Activated T-helper 17 cell treated with anti-CD3 and anti-CD28 coated beads, Interleukin-2, amount 50 U/mL, for 72 hours (primary cell): Measurements from ENCODE around the gene KLHDC7A. TPM values are rescaled to one million over a fixed set of nuclear protein-coding genes. Genes with fewer than 3 reads are reported as not detected.

Experiments used
- ATAC-seq: fragments of 150-1000 bp; cut with Tn5 transposase; replicated peaks from 2 replicates; pipeline ENCODE4 v1.10.0; 2021; ENCODE audit warnings: mild to moderate bottlenecking, moderate library complexity
- H3K27ac Mint-ChIP-seq: one replicate; pipeline ENCODE4 v1.8.0; 2022; ENCODE audit warnings: mixed read lengths
- H3K27me3 Mint-ChIP-seq: one replicate; pipeline ENCODE4 v1.8.0; 2022; ENCODE audit warnings: mixed read lengths
- H3K36me3 Mint-ChIP-seq: one replicate; pipeline ENCODE4 v1.8.0; 2022; ENCODE audit warnings: low read depth, mild to moderate bottlenecking, mixed read lengths
- H3K4me1 Mint-ChIP-seq: one replicate; pipeline ENCODE4 v1.8.0; 2022; ENCODE audit warnings: mixed read lengths
- H3K4me3 Mint-ChIP-seq: one replicate; pipeline ENCODE4 v1.8.0; 2022; ENCODE audit warnings: mild to moderate bottlenecking, mixed read lengths
- H3K9me3 Mint-ChIP-seq: one replicate; pipeline ENCODE4 v1.8.0; 2022; ENCODE audit warnings: mixed read lengths
- total RNA-seq, 2 donors: library from RNA; stranded (reverse); gene quantifications; one replicate each; pipeline ENCODE4 v1.2.3, GENCODE V29; 2022

KLHDC7A gene
- total RNA-seq, 2 donors from 2014 or later, result not detected

DNA sequence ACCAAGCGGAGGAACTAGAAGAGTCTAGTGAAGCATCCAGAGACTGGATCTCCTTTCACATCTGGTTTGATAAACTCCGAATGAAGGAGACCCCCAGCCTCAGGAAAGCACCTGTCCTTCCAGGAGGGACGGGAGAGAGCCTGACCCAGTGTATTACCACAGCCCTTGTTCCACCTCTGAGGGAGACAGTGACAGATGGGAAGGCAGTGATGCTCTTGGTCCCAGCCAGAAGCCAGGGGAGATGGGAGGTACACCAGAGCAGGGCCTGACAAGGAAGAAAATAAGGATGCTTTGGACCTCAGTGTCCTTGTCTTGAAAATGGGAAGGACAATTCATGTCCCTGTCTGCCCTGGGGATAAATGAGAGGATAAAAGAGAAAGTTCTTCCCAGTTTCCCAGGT is 3.5 kb downstream of the KLHDC7A start:
- H3K9me3 Mint-ChIP-seq, result no peaks in the 10 kb centered on the region
- no peaks in the 10 kb centered on the region for H3K4me1 Mint-ChIP-seq
- H3K27me3 Mint-ChIP-seq, result peaks cover 9% of the 10 kb centered on the region

DNA sequence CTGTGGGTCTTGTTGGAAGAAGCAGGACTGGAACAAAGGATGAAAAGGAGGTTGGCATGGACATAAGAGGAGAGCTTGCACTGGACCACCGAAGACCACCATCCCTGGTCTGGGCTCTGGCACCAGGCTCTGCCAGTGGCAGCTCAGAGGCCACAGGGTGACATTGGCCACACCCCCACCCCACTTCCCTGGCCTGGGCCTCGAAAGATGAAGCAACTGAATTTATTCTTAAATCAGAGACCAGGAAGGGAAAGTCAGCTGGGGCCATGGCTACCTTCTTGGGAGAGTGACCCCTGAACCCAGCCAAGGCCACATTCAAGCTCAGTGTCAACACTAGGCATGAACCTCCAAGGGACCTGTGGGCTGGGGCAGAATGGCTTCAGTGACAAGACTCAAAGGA is 4.0 kb downstream of the KLHDC7A start:
- no peak overlapping the region for H3K27ac Mint-ChIP-seq
- no peaks in the 10 kb centered on the region for H3K4me1 Mint-ChIP-seq
- H3K36me3 Mint-ChIP-seq, result no peaks in the 10 kb centered on the region
- peaks cover 13% of the 10 kb centered on the region for H3K27me3 Mint-ChIP-seq
- ATAC-seq, result no peak
- no peak overlapping the region for H3K4me3 Mint-ChIP-seq
- no peaks in the 10 kb centered on the region for H3K9me3 Mint-ChIP-seq

More for the DNA sequence above, 3.5 kb downstream of the KLHDC7A start:
- Mint-ChIP-seq H3K27ac (no peak overlapping the region), H3K36me3 (no peaks in the 10 kb centered on the region), H3K4me3 (no peak overlapping the region)
- no peak for ATAC-seq

DNA sequence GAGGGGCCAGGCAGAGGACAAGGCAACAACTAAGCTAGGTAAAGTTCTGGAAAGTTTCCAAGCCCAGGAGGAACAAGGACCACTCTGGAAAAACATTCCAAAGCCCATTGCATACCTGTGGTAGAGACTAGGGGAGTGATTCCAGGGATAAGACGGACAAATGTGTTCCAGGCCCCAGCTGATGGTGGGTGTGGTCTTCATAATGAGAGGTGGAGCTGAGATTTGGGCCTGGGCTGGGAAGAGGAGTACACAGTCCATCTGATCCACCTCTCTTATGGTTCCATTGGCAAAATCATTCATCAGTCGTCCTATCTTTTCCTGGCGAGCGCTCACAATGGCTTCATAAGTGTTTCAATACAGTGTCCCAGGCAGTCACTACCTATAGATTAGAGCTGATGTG is 4.5 kb downstream of the KLHDC7A start:
- Mint-ChIP-seq H3K27me3 (peaks cover 14% of the 10 kb centered on the region), H3K4me1 (no peaks in the 10 kb centered on the region), H3K9me3 (no peaks in the 10 kb centered on the region), H3K27ac (no peak overlapping the region), H3K36me3 (no peaks in the 10 kb centered on the region), H3K4me3 (no peak overlapping the region)
- ATAC-seq, result no peak

DNA sequence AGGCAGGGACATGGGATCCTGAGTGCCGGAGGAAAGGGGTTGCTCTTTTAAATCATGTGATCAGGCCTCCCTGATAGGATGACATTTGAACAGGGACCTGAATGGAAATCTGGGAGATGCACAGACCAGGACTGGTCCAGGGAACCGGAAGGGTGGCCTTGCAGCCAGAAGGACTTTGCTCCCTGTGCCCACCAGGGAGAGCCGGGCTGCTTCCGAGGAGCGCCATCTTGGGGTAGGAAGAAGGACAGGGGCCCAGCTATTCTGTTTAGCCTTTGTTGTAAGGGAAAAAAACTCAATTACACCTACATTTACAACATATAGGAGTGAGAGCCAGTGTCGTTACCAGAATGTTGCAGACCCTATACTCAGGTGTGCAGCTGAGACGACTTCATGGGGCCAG is 5.5 kb downstream of the KLHDC7A start:
- Mint-ChIP-seq H3K4me1 (no peaks in the 10 kb centered on the region), H3K27ac (no peak overlapping the region), H3K4me3 (no peak overlapping the region), H3K27me3 (peaks cover 17% of the 10 kb centered on the region), H3K9me3 (no peaks in the 10 kb centered on the region), H3K36me3 (no peaks in the 10 kb centered on the region)
- ATAC-seq, result no peak

DNA sequence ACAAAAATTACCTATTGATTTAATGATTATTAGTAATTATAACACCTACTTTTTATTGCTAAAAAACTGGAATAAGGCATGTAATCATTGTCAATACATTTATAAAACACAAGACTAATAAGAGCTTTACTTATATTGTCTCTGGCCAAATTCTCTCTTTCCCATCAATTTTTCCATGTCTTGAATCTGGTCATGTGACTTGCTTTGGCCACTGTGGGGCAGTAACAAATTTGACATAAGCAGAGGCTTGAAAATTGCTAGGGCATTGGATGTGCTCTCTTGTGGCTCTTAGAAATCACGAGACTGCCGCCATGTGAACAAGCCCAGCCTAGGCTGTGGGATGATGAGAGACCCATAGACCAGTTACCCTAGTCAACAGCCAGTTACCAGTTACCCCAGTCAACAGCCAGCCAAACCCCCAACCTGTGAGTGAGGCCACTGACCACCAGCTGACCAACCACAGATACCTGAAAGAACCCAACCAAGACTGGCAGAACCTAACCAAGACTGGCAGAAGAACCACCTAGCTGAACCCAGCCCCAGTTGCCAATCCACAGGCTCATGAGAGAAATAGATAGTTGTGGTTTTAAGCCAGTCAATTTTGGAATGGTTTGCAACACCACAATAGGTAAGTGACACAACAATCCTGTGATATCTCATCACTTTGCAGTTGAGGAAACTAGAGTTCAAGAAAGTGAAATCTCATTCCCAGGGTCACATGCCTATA is 8.8 kb downstream of the KLHDC7A start:
- H3K9me3 Mint-ChIP-seq, result no peaks in the 10 kb centered on the region

DNA sequence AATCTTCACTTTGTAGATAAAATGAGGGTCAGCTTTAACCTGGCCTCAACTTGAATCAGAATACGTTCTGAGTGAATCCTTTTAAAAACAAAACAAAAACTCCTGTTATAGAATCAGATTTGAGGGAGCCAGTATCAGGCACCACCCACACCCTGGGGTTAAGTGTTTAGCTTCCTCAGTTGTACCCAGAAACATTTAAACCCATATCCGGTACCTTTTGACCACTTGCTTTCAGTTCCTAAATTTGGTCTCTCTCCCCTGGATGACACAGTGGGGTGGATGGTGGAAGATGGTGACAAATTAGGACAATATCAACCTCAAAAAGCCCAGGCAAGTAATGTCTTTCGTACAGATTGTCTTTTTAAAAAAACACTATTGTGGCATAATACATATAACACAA is 10.4 kb downstream of the KLHDC7A start:
- H3K36me3 Mint-ChIP-seq, result no peaks in the 10 kb centered on the region
- no peak overlapping the region for H3K27ac Mint-ChIP-seq
- no peaks in the 10 kb centered on the region for H3K9me3 Mint-ChIP-seq
- H3K4me3 Mint-ChIP-seq, result no peak overlapping the region
- H3K4me1 Mint-ChIP-seq, result no peaks in the 10 kb centered on the region
- peaks cover 27% of the 10 kb centered on the region for H3K27me3 Mint-ChIP-seq
- ATAC-seq, result peak; percentile 24

More for the DNA sequence above, 8.8 kb downstream of the KLHDC7A start:
- H3K4me1 Mint-ChIP-seq, result no peaks in the 10 kb centered on the region
- H3K4me3 Mint-ChIP-seq, result no peak overlapping the region
- no peak overlapping the region for H3K27ac Mint-ChIP-seq
- H3K36me3 Mint-ChIP-seq, result no peaks in the 10 kb centered on the region
- H3K27me3 Mint-ChIP-seq, result peaks cover 25% of the 10 kb centered on the region
- ATAC-seq, result no peak

DNA sequence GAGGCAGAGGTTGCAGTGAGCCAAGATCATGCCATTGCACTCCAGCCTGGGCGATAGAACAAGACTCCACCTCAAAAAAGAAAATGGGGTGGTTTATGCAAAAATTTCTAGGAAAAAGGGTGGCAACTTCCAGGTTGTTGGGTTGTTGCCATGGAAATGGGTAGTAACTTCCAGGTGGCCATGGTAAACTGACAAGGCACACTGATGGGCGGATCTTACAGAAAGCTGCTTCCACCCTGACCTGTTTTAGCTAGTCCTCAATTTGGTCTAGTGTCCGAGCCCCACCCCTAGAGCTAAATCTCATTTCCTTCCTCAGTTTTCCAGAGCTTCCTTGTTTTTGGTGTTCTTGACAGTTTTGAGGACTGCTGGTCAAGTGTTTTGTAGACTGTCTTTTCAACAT is 13.6 kb downstream of the KLHDC7A start:
- Mint-ChIP-seq H3K9me3 (no peaks in the 10 kb centered on the region), H3K27me3 (peaks cover 35% of the 10 kb centered on the region), H3K4me1 (no peaks in the 10 kb centered on the region), H3K27ac (no peak overlapping the region), H3K4me3 (no peak overlapping the region), H3K36me3 (no peaks in the 10 kb centered on the region)
- ATAC-seq, result no peak

DNA sequence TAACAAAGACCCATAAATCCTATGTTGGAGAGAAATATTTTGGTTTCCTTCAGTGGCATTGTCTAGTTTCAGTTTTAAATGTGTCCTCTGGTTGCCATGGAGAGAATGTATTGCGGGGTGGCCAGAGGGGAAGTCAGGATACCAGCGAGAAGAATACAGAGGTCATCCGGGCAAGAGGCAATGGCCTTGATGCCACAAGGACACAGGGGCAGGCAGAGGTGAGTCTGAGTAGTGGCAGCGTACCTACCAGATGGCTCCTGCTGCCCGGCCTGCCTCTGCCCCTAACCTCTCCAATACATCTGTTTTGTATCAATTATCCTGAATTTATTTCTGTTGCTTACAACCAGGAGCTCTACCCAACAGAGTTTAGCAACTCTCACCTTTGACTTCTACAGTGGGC is 14.9 kb downstream of the KLHDC7A start:
- H3K36me3 Mint-ChIP-seq, result no peaks in the 10 kb centered on the region
- H3K4me3 Mint-ChIP-seq, result no peak overlapping the region
- H3K27me3 Mint-ChIP-seq, result peaks cover 39% of the 10 kb centered on the region
- H3K27ac Mint-ChIP-seq, result no peak overlapping the region
- no peaks in the 10 kb centered on the region for H3K9me3 Mint-ChIP-seq
- ATAC-seq, result no peak
- H3K4me1 Mint-ChIP-seq, result no peaks in the 10 kb centered on the region

DNA sequence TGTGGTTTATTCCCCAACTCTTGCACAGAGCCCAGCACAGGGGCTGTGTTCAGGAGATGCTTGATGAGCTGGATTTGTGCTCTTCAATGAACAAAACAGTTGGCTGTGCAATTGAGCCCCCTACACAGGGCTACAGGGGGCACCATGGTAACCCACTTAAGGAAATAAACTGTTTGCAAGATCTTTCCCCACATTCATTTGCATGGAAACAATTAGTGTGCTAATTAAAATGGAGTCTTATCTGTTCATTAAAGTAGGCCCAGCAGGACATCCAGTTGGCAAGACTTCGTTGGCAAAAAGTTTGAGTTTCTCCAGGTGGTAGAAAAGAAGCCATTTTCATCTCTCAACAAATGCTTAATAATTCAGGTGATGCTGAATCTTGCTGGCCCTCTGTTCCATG is 15.3 kb downstream of the KLHDC7A start:
- no peaks in the 10 kb centered on the region for H3K36me3 Mint-ChIP-seq
- peaks cover 41% of the 10 kb centered on the region for H3K27me3 Mint-ChIP-seq
- no peak overlapping the region for H3K4me3 Mint-ChIP-seq
- no peaks in the 10 kb centered on the region for H3K9me3 Mint-ChIP-seq
- H3K27ac Mint-ChIP-seq, result no peak overlapping the region
- ATAC-seq, result no peak
- no peaks in the 10 kb centered on the region for H3K4me1 Mint-ChIP-seq

DNA sequence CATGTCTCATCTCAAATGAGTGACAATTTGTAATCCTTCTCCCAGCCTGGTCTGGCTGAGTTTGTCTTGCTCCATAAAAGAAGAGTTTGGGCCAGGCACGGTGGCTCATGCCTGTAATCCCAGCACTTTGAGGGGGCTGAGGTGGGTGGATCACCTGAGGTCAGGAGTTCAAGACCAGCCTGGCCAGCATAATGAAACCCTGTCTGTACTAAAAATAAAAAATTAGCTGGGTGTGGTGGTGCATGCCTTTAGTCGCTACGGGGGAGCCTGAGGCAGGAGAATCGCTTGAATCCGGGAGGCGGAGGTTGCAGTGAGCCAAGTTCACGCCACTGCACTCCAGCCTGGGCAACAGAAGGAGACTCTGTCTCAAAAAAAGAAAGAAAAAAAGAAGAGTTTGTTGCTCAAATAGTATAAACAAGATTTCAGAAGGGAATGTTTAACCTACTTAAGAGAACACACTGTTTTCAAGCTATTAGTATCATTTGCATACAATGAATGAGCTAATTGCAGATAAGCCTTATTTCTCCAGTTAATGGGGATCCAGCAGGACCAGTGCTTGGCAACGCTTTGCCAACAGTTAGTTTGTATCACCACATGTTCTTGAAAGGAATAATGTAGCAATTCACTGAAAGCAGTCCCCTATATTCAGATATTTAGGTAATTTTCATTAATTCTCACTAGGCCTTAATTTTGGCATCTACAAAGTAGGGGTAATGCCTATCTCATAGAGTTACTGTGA is 15.9 kb downstream of the KLHDC7A start:
- no peak overlapping the region for H3K4me3 Mint-ChIP-seq

DNA sequence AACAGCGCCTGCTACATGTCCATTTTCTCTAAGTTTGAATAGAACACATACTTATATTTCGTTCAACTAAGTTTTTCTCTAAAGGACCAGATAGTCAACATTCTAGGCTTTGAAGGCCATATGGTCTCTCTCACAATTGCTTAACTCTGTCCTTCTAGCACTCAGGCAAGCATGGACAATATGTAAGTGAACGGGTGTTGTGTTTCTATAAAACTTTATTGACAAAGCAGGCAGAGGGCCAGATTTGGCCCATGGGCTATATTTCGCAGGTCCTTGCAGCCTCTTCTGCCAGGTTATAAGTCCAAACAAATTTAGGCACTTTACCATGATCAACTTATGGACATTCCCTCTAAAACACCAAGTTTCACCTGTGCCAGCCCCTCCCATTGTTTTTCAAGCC is 21.1 kb downstream of the KLHDC7A start:
- H3K4me3 Mint-ChIP-seq, result no peak overlapping the region
- peaks cover 35% of the 10 kb centered on the region for H3K27me3 Mint-ChIP-seq
- H3K9me3 Mint-ChIP-seq, result no peaks in the 10 kb centered on the region
- H3K36me3 Mint-ChIP-seq, result no peaks in the 10 kb centered on the region
- no peaks in the 10 kb centered on the region for H3K4me1 Mint-ChIP-seq
- no peak for ATAC-seq
- H3K27ac Mint-ChIP-seq, result no peak overlapping the region

More for the DNA sequence above, 15.9 kb downstream of the KLHDC7A start:
- H3K4me1 Mint-ChIP-seq, result no peaks in the 10 kb centered on the region
- H3K36me3 Mint-ChIP-seq, result no peaks in the 10 kb centered on the region
- no peak overlapping the region for H3K27ac Mint-ChIP-seq
- H3K9me3 Mint-ChIP-seq, result no peaks in the 10 kb centered on the region
- peaks cover 43% of the 10 kb centered on the region for H3K27me3 Mint-ChIP-seq
- ATAC-seq, result no peak

DNA sequence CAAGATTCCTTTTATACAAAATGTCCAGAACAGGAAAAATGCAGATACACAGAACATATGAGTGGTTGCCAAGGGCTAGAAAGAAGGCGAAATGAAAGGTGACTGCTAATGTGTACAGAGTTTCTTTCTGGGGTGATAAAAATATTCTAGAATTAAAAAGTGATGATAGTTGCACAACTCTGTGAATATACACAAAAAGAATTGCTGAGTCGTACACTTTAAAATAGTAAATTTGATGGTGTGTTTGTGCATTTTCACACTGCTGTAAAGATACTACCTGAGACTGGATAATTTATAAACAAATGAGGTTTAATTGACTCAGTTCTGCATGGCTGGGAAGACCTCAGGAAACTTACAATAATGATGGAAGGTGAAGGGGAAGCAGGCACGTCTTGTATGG is 23.9 kb downstream of the KLHDC7A start:
- peaks cover 4% of the 10 kb centered on the region for H3K9me3 Mint-ChIP-seq
- H3K4me1 Mint-ChIP-seq, result no peaks in the 10 kb centered on the region
- peaks cover 29% of the 10 kb centered on the region for H3K27me3 Mint-ChIP-seq
- no peak overlapping the region for H3K27ac Mint-ChIP-seq
- no peaks in the 10 kb centered on the region for H3K36me3 Mint-ChIP-seq
- no peak overlapping the region for H3K4me3 Mint-ChIP-seq
- ATAC-seq, result no peak

DNA sequence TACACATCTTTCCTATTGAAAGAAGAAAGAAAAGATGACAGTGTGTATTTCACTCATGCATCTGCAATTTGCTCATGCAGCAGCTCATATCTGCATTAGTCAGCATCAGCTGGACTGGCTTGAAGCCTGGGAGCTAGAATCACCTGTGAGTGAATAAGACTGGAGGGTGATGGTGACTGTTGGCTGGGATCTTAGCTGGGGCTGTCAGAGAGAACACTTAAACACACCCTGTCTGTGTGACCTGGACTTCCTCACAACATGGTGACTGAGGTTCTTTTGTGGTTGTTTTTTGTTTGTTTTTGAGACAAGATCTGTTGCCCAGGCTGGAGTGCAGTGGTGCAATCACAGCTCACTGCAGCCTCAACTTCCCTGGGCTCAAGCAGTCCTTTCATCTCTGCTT is 24.9 kb downstream of the KLHDC7A start:
- H3K27ac Mint-ChIP-seq, result no peak overlapping the region
- no peak overlapping the region for H3K4me3 Mint-ChIP-seq
- no peak for ATAC-seq
- H3K36me3 Mint-ChIP-seq, result no peaks in the 10 kb centered on the region
- H3K9me3 Mint-ChIP-seq, result peaks cover 4% of the 10 kb centered on the region
- H3K27me3 Mint-ChIP-seq, result peaks cover 20% of the 10 kb centered on the region
- no peaks in the 10 kb centered on the region for H3K4me1 Mint-ChIP-seq

DNA sequence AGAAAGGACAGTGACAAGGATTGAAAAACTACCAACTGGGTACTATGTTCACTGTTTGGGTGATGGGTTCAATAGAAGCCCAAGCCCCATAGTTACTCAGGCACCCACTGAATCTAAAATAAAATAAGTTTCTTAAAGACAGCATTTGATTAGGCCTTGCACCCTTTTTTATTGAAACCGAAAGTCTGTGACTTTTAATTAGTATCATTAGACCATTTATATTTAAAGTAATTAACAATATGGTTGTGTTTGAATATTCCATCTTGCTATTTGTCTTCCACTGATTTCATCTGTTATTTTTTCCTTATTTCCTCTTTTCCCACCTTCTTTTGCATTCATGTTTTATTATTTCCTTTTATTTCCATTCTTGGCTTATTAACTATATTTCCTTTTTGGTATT is 27.4 kb downstream of the KLHDC7A start:
- no peak for ATAC-seq
- Mint-ChIP-seq H3K4me3 (no peak overlapping the region), H3K9me3 (peaks cover 4% of the 10 kb centered on the region), H3K36me3 (no peaks in the 10 kb centered on the region), H3K27me3 (peaks cover 14% of the 10 kb centered on the region), H3K4me1 (no peaks in the 10 kb centered on the region), H3K27ac (no peak overlapping the region)

DNA sequence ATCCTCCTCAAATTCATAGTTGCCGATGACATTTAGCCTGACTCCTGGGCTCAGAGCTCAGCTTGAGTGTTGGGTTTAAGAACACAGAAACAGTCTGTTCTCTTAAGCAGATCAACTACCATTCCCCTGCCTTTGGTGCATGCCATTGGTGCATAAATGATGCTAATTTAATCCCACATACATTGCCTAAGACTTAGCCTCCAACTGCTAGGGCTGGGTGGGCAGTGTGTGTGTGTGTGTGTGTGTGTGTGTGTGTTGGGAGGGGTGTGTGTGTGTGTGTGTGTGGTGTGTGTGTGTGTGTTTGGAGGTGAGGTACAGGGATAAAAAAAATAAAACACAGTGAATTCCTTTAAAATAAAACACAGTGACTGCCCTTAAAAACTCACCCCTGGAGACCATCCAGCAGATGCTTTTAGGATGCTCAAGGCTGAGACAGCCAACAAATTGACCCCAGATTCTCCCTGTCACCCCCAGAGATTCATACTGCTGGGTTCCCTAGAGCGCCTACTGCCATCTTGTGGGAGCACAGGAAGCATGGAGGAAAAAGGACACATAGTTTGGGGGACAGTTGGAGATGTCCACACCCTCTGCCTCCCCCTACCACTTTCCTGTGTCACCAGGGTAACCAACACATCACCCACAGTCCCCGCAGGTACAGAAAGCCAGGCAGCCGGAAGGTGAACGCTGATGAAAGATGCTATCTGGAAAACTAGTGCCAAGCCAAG is 30.6 kb downstream of the KLHDC7A start:
- ATAC-seq, result no peak
- H3K27me3 Mint-ChIP-seq, result peaks cover 17% of the 10 kb centered on the region

More for the DNA sequence above, 30.6 kb downstream of the KLHDC7A start:
- no peak overlapping the region for H3K27ac Mint-ChIP-seq
- H3K4me3 Mint-ChIP-seq, result no peak overlapping the region
- H3K36me3 Mint-ChIP-seq, result no peaks in the 10 kb centered on the region
- no peaks in the 10 kb centered on the region for H3K4me1 Mint-ChIP-seq
- peaks cover 18% of the 10 kb centered on the region for H3K9me3 Mint-ChIP-seq
